ENCODE data around the gene ELL2. TPM values are rescaled to one million over a fixed set of nuclear protein-coding genes. Genes with fewer than 3 reads are reported as not detected.
"Not testable (repeated sequence)": the region's sequence is repeated elsewhere in the genome, so short reads cannot be mapped to it uniquely, and the experiment has no call there.

Gene ELL2
- polyA plus RNA-seq, 3 donors, result 10.6 to 13.2 (median 11.2) TPM

- DNase-seq (ENCODE audit: low read depth in 3 of 3, low spot score in 2 of 3), result no peak
Measured at GRCh38 chr5:95913663-95914062, 48.0 kb downstream of the ELL2 start.

- DNase-seq (ENCODE audit: low read depth in 3 of 3, low spot score in 2 of 3), result no peak
Measured at GRCh38 chr5:95912029-95912428, 49.6 kb downstream of the ELL2 start.

GRCh38 chr5:95910521-95910920, 51.1 kb downstream of the ELL2 start:
- no peak for DNase-seq (ENCODE audit: low read depth in 3 of 3, low spot score in 2 of 3)

- DNase-seq (ENCODE audit: low read depth in 3 of 3, low spot score in 2 of 3), result no peak
Measured at GRCh38 chr5:95909738-95910137, 51.9 kb downstream of the ELL2 start.

- DNase-seq (ENCODE audit: low read depth in 3 of 3, low spot score in 2 of 3), result no peak
Measured at GRCh38 chr5:95908799-95909198, 52.9 kb downstream of the ELL2 start.

- DNase-seq (ENCODE audit: low read depth in 3 of 3, low spot score in 2 of 3), result no peak
Measured at GRCh38 chr5:95907740-95908706, 53.6 kb downstream of the ELL2 start.

GRCh38 chr5:95907067-95907705, 54.5 kb downstream of the ELL2 start:
- no peak for DNase-seq (ENCODE audit: low read depth in 3 of 3, low spot score in 2 of 3)

- not testable (repeated sequence) for DNase-seq (ENCODE audit: low read depth in 3 of 3, low spot score in 2 of 3)
Measured at GRCh38 chr5:95906398-95906797, 55.3 kb downstream of the ELL2 start.

GRCh38 chr5:95904827-95905226, 56.8 kb downstream of the ELL2 start:
- no peak for DNase-seq (ENCODE audit: low read depth in 3 of 3, low spot score in 2 of 3)

GRCh38 chr5:95903838-95904237, 57.8 kb downstream of the ELL2 start:
- DNase-seq (ENCODE audit: low read depth in 3 of 3, low spot score in 2 of 3), result no peak

GRCh38 chr5:95901676-95902627, 59.7 kb downstream of the ELL2 start:
- DNase-seq (ENCODE audit: low read depth in 3 of 3, low spot score in 2 of 3), result no peak

- DNase-seq (ENCODE audit: low read depth in 3 of 3, low spot score in 2 of 3), result no peak
Measured at GRCh38 chr5:95900383-95900958, 61.2 kb downstream of the ELL2 start.

GRCh38 chr5:95899829-95900228, 61.8 kb downstream of the ELL2 start:
- DNase-seq (ENCODE audit: low read depth in 3 of 3, low spot score in 2 of 3), result no peak

GRCh38 chr5:95899006-95899405, 62.6 kb downstream of the ELL2 start:
- no peak for DNase-seq (ENCODE audit: low read depth in 3 of 3, low spot score in 2 of 3)

- DNase-seq (ENCODE audit: low read depth in 3 of 3, low spot score in 2 of 3), result no peak
Measured at GRCh38 chr5:95895771-95896170, 65.9 kb downstream of the ELL2 start.

GRCh38 chr5:95895251-95895650, 66.4 kb downstream of the ELL2 start:
- no peak for DNase-seq (ENCODE audit: low read depth in 3 of 3, low spot score in 2 of 3)

GRCh38 chr5:95892784-95893354, 68.8 kb downstream of the ELL2 start:
- no peak for DNase-seq (ENCODE audit: low read depth in 3 of 3, low spot score in 2 of 3)

- DNase-seq (ENCODE audit: low read depth in 3 of 3, low spot score in 2 of 3), result no peak
Measured at GRCh38 chr5:95891499-95891898, 70.2 kb downstream of the ELL2 start.

- no peak for DNase-seq (ENCODE audit: low read depth in 3 of 3, low spot score in 2 of 3)
Measured at GRCh38 chr5:95889076-95889475, 72.6 kb downstream of the ELL2 start.

- DNase-seq (ENCODE audit: low read depth in 3 of 3, low spot score in 2 of 3), result no peak
Measured at GRCh38 chr5:95887977-95888376, 73.7 kb downstream of the ELL2 start.

Data from right renal cortex interstitium (tissue), 3 donors.